Fibroblast of lung (primary cell): ENCODE data around the gene MLST8. TPM values are rescaled to one million over a fixed set of nuclear protein-coding genes. Genes with fewer than 3 reads are reported as not detected.

Source experiments
- DNase-seq, 2 donors: peaks; one replicate each; pipeline versions ENCODE4 v3.0.0 to v3.0.0-alpha.2; 2010; ENCODE audit warnings: low read depth in 2 of 2
- H2AFZ ChIP-seq: 2 replicates; pipeline ENCODE4 v1.5.1; 2012; ENCODE audit warnings: low read length, control low read depth, inconsistent platforms
- H3K27ac ChIP-seq: 2 replicates; pipeline ENCODE4 v1.5.1; 2011; ENCODE audit warnings: low read length, control low read depth; ENCODE audit not compliant: insufficient read depth
- H3K27me3 ChIP-seq: 2 replicates; pipeline ENCODE4 v1.5.1; 2011; ENCODE audit warnings: mild to moderate bottlenecking, low read length; ENCODE audit not compliant: control insufficient read depth, insufficient read depth
- H3K36me3 ChIP-seq: 2 replicates; pipeline ENCODE4 v1.5.1; 2011; ENCODE audit warnings: low read length; ENCODE audit not compliant: control insufficient read depth, insufficient read depth
- H3K4me1 ChIP-seq: 2 replicates; pipeline ENCODE4 v1.5.1; 2011; ENCODE audit warnings: low read length; ENCODE audit not compliant: control insufficient read depth, insufficient read depth; ENCODE audit errors: extremely low read depth
- H3K4me2 ChIP-seq: 2 replicates; pipeline ENCODE4 v1.5.1; 2011; ENCODE audit warnings: low read length, control low read depth; ENCODE audit not compliant: insufficient read depth; ENCODE audit errors: extremely low read depth
- H3K4me3 ChIP-seq, 4 experiments: fragments of 200-600 bp in 1 of 4; sonication (generic) in 1 of 4; replicated peaks in 1 of 4; 2 replicates each; pipeline ENCODE4 v1.5.1; 2011 to 2016; ENCODE audit warnings: low read length in 4 of 4, low read depth in 3 of 4, mild to moderate bottlenecking in 3 of 4, control low read depth in 2 of 4, inconsistent platforms in 1 of 4, mixed read lengths in 1 of 4; ENCODE audit not compliant: insufficient read depth in 1 of 4; ENCODE audit errors: control extremely low read depth in 1 of 4
- H3K79me2 ChIP-seq: 2 replicates; pipeline ENCODE4 v1.5.1; 2012; ENCODE audit warnings: mild to moderate bottlenecking, low read length, inconsistent platforms; ENCODE audit not compliant: control insufficient read depth, insufficient read depth
- H3K9ac ChIP-seq: 2 replicates; pipeline ENCODE4 v1.5.1; 2011; ENCODE audit warnings: mild to moderate bottlenecking, low read length, control low read depth; ENCODE audit not compliant: insufficient read depth
- H3K9me3 ChIP-seq: 2 replicates; pipeline ENCODE4 v1.5.1; 2012; ENCODE audit warnings: low read depth, low read length; ENCODE audit not compliant: control insufficient read depth, insufficient read depth
- H4K20me1 ChIP-seq: 2 replicates; pipeline ENCODE4 v1.5.1; 2011; ENCODE audit warnings: low read length; ENCODE audit not compliant: control insufficient read depth, insufficient read depth; ENCODE audit errors: extremely low read depth
- CTCF ChIP-seq, 2 donors: IDR thresholded peaks in 1 of 2; conservative IDR thresholded peaks in 1 of 2; 1 replicate in 1 of 2; 2 replicates in 1 of 2; pipeline ENCODE4 v1.5.1; 2011 to 2012; ENCODE audit warnings: low read length in 2 of 2, control low read depth in 1 of 2, inconsistent platforms in 1 of 2, low read depth in 1 of 2, mild to moderate bottlenecking in 1 of 2
- EZH2 ChIP-seq: IDR thresholded peaks from 2 replicates; pipeline ENCODE4 v1.5.1; 2012; ENCODE audit warnings: low read length, control low read depth, mild to moderate bottlenecking; ENCODE audit errors: missing control alignments
- polyA plus RNA-seq, 2 donors: library from polyadenylated mRNA; depleted of rRNA in 1 of 2; stranded (reverse) in 1 of 2; unstranded in 1 of 2; fragments of >200 nt; gene quantifications; 2 replicates each; pipeline ENCODE4 v1.2.1, GENCODE V29; 2011 to 2012; ENCODE audit warnings: missing spikeins in 1 of 2
- total RNA-seq: library from RNA; depleted of rRNA; stranded (reverse); fragments of >200 nt; gene quantifications from 2 replicates; pipeline ENCODE4 v1.2.1, GENCODE V29; 2014

The MLST8 gene
- total and polyA plus RNA-seq, 2 donors (not counting 1 experiment from before 2014, with no cell fraction given): 16.8 to 30.9 TPM

- H3K27ac ChIP-seq: no peak overlapping the region
- H3K36me3 ChIP-seq: peaks cover 27% of the 10 kb centered on the region
- H3K9me3 ChIP-seq: no peaks in the 10 kb centered on the region
- H3K9ac ChIP-seq: no peak overlapping the region
- H4K20me1 ChIP-seq: no peaks in the 10 kb centered on the region
- no peak for DNase-seq
- no peak overlapping the region for H3K4me3 ChIP-seq
- H3K27me3 ChIP-seq: no peaks in the 10 kb centered on the region
- H3K4me1 ChIP-seq: peaks cover 7% of the 10 kb centered on the region
- H3K4me2 ChIP-seq: no peak overlapping the region
- peaks cover 11% of the 10 kb centered on the region for H3K79me2 ChIP-seq
- H2AFZ ChIP-seq: no peak overlapping the region
- TF ChIP-seq EZH2 (no peak), CTCF (conservative IDR thresholded peaks at IDR 0.05 in 1 of 2, IDR thresholded peaks at IDR 0.05 in 1 of 2; ENCODE audit: low read depth in 1 of 2, low read length in 2 of 2) (no peak)
Measured at GRCh38 chr16:2207872-2208271, 2.6 kb downstream of the MLST8 start.

DNA sequence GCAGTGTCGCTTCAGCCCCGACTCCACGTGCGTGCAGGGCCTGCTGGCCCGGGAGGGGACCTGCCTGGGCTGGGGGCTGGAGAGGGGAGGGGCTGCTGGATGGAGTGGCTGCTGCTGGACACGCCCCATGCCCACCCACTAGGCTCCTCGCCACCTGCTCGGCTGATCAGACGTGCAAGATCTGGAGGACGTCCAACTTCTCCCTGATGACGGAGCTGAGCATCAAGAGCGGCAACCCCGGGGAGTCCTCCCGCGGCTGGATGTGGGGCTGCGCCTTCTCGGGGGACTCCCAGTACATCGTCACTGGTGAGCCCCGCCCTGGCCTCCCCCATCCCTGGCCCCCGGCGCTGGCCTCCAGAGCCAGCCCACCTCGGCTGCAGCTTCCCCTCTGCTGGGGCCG, 3.1 kb downstream of the MLST8 start:
- Histone ChIP-seq H3K4me3 (no peak overlapping the region), H3K27me3 (no peaks in the 10 kb centered on the region), H4K20me1 (no peaks in the 10 kb centered on the region), H3K9me3 (no peaks in the 10 kb centered on the region), H2AFZ (no peak overlapping the region), H3K4me1 (peaks cover 9% of the 10 kb centered on the region), H3K36me3 (peaks cover 27% of the 10 kb centered on the region), H3K9ac (no peak overlapping the region), H3K4me2 (no peak overlapping the region), H3K79me2 (peaks cover 15% of the 10 kb centered on the region), H3K27ac (no peak overlapping the region)
- DNase-seq: no peak
- TF ChIP-seq CTCF (conservative IDR thresholded peaks at IDR 0.05 in 1 of 2, IDR thresholded peaks at IDR 0.05 in 1 of 2; ENCODE audit: low read depth in 1 of 2, low read length in 2 of 2) (no peak), EZH2 (no peak)

DNA sequence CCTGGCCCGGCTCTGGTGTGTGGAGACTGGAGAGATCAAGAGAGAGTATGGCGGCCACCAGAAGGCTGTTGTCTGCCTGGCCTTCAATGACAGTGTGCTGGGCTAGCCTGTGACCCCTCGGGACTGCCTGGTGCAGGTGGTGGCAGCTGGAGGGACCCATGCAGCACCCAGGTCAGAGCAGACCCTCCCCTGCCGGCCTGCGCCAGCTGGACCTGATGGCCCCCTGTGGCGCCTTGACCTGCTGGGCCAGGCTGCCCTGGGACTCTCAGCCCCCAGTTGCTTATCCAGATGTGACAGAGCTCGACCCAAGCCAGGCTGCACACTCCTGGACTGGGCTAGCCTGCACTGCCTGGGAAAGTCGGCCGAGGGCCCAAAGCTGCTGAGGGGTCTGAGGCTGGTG, 3.5 kb downstream of the MLST8 start:
- Histone ChIP-seq H4K20me1 (no peaks in the 10 kb centered on the region), H3K27ac (no peak overlapping the region), H3K4me1 (peaks cover 9% of the 10 kb centered on the region), H3K36me3 (peaks cover 27% of the 10 kb centered on the region), H3K27me3 (no peaks in the 10 kb centered on the region), H3K4me3 (no peak overlapping the region), H3K79me2 (peaks cover 20% of the 10 kb centered on the region), H2AFZ (no peak overlapping the region), H3K4me2 (no peak overlapping the region), H3K9me3 (no peaks in the 10 kb centered on the region), H3K9ac (no peak overlapping the region)
- no peak for DNase-seq
- TF ChIP-seq EZH2 (no peak), CTCF (conservative IDR thresholded peaks at IDR 0.05 in 1 of 2, IDR thresholded peaks at IDR 0.05 in 1 of 2; ENCODE audit: low read depth in 1 of 2, low read length in 2 of 2) (no peak)
